Cardiac muscle cell (in vitro differentiated cells and primary cell): Measurements from ENCODE around the gene TMC2. TPM values are rescaled to one million over a fixed set of nuclear protein-coding genes. Genes with fewer than 3 reads are reported as not detected.

ENCODE experiments used
- DNase-seq, 2 donors: peaks; one replicate each; pipeline versions ENCODE4 v3.0.0 to v3.0.0-alpha.2; 2010 to 2017; ENCODE audit warnings: low read depth in 1 of 2, low spot score in 1 of 2
- H3K27ac ChIP-seq: fragments of 200-600 bp; sonication (generic); 2 replicates; pipeline ENCODE4 v1.5.1; 2016
- H3K27me3 ChIP-seq: fragments of 200-600 bp; sonication (generic); 2 replicates; pipeline ENCODE4 v1.6.0; 2016; ENCODE audit warnings: control low read depth
- H3K36me3 ChIP-seq: fragments of 200-600 bp; sonication (generic); 2 replicates; pipeline ENCODE4 v1.5.1; 2016; ENCODE audit warnings: control low read depth
- H3K4me1 ChIP-seq: fragments of 200-600 bp; sonication (generic); 2 replicates; pipeline ENCODE4 v1.8.1; 2017; ENCODE audit warnings: low read depth, mild to moderate bottlenecking, mixed run types
- H3K4me3 ChIP-seq: fragments of 200-600 bp; sonication (generic); 2 replicates; pipeline ENCODE4 v1.5.1; 2016; ENCODE audit warnings: mild to moderate bottlenecking
- H3K9me3 ChIP-seq: fragments of 200-600 bp; sonication (generic); 2 replicates; pipeline ENCODE4 v1.5.1; 2017; ENCODE audit warnings: low read depth, mild to moderate bottlenecking, control low read depth
- polyA plus RNA-seq: library from polyadenylated mRNA; unstranded; fragments of >200 nt; fragmentation: Nextera tagmentation; extraction: Ambion mirVana; gene quantifications from 2 replicates; pipeline ENCODE4 v1.2.1, GENCODE V29; 2016
- total RNA-seq: library from RNA; depleted of rRNA; stranded (reverse); fragments of >200 nt; gene quantifications from 2 replicates; pipeline ENCODE4 v1.2.3, GENCODE V29; 2016
- TF ChIP-seq, protein P1 (sequence below): IDR thresholded peaks from 2 replicates; pipeline ENCODE4 v1.5.1; 2012; ENCODE audit warnings: low read depth, mild to moderate bottlenecking, low read length

The TMC2 gene
- total and polyA plus RNA-seq, 2 experiments from 2014 or later: not detected

DNA sequence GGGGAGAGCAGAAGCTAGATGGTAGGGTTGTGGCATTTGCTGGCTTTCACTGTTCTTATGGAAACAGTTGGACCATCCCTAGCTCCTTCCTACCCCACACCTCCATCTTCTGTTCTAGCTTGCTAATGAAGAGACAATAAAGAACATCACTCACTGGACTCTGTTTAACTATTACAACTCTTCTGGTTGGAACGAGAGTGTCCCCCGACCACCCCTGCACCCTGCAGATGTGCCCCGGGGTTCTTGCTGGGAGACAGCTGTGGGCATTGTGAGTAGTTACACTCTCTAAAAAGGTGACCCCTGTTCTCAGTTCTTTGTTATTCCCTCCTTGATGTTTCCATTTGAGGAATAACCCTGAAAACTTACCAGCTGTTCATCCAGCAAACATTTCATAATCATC lies 75.7 kb downstream of the TMC2 start:
- no peak overlapping the region for H3K27ac ChIP-seq
- H3K4me3 ChIP-seq: no peak overlapping the region
- no peaks in the 10 kb centered on the region for H3K9me3 ChIP-seq
- H3K36me3 ChIP-seq: no peaks in the 10 kb centered on the region
- no peak for DNase-seq
- no peaks in the 10 kb centered on the region for H3K4me1 ChIP-seq
- TF ChIP-seq, protein P1, sequence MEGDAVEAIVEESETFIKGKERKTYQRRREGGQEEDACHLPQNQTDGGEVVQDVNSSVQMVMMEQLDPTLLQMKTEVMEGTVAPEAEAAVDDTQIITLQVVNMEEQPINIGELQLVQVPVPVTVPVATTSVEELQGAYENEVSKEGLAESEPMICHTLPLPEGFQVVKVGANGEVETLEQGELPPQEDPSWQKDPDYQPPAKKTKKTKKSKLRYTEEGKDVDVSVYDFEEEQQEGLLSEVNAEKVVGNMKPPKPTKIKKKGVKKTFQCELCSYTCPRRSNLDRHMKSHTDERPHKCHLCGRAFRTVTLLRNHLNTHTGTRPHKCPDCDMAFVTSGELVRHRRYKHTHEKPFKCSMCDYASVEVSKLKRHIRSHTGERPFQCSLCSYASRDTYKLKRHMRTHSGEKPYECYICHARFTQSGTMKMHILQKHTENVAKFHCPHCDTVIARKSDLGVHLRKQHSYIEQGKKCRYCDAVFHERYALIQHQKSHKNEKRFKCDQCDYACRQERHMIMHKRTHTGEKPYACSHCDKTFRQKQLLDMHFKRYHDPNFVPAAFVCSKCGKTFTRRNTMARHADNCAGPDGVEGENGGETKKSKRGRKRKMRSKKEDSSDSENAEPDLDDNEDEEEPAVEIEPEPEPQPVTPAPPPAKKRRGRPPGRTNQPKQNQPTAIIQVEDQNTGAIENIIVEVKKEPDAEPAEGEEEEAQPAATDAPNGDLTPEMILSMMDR: no peak
- H3K27me3 ChIP-seq: peaks cover 8% of the 10 kb centered on the region

DNA sequence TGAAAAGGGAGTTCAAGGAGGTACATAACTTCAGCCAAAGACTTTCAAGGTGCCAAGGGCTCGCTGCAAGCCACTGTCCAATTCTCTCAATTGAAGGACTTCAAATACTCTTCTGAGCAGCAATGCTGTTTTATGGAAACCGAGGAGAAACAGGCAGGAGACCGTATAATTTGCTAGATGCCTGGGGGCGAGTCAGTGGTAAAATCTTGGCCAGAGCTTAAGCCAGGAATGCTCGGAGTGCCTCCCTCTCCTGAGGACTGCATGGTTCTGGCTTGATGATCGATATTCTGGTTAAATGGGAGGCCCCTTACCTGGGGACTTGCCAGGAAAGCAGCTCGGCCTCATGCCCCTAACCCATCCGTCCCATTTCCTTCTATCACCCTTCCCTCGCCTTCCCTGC lies 80.3 kb downstream of the TMC2 start:
- no peaks in the 10 kb centered on the region for H3K9me3 ChIP-seq
- H3K27me3 ChIP-seq: no peaks in the 10 kb centered on the region
- no peaks in the 10 kb centered on the region for H3K36me3 ChIP-seq
- DNase-seq: no peak
- no peaks in the 10 kb centered on the region for H3K4me1 ChIP-seq
- H3K27ac ChIP-seq: no peak overlapping the region
- no peak overlapping the region for H3K4me3 ChIP-seq
- TF ChIP-seq, protein P1: no peak

DNA sequence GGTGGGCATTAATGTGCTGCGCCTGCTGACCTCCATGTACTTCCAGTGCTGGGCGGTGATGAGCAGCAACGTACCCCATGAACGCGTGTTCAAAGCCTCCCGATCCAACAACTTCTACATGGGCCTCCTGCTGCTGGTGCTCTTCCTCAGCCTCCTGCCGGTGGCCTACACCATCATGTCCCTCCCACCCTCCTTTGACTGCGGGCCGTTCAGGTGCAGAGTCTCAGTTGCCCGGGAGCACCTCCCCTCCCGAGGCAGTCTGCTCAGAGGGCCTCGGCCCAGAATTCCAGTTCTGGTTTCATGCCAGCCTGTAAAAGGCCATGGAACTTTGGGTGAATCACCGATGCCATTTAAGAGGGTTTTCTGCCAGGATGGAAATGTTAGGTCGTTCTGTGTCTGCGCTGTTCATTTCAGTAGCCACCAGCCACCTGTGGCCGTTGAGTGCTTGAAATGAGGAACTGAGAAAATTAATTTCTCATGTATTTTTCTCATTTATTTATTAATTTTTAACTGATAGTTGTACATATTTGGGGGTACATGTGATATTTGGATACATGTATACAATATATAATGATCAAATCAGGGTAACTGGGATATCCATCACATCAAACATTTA lies 80.8 kb downstream of the TMC2 start:
- H3K9me3 ChIP-seq: no peaks in the 10 kb centered on the region
- no peaks in the 10 kb centered on the region for H3K27me3 ChIP-seq
- no peaks in the 10 kb centered on the region for H3K4me1 ChIP-seq
- DNase-seq: no peak
- H3K27ac ChIP-seq: no peak overlapping the region
- TF ChIP-seq, protein P1: no peak
- no peak overlapping the region for H3K4me3 ChIP-seq
- H3K36me3 ChIP-seq: no peaks in the 10 kb centered on the region

DNA sequence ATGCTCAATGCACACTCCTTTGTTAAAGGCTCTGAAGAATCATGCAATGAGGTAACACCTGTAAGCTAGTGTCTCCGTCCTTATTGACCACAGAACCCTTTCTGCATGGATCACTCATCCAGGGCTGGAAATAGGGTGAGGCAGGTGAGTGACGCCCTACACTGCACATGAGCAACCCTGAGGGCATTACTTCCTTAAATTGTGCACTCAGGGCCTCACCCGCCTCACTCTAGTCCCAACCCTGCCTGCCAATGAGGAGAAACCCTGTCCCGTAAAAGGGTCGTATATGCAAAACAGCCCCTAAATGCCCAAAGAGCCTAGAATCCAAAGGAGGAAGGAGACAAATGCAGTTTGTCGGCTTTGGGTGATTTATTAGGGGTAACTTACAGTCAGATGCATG lies 82.4 kb downstream of the TMC2 start:
- H3K27me3 ChIP-seq: no peaks in the 10 kb centered on the region

DNA sequence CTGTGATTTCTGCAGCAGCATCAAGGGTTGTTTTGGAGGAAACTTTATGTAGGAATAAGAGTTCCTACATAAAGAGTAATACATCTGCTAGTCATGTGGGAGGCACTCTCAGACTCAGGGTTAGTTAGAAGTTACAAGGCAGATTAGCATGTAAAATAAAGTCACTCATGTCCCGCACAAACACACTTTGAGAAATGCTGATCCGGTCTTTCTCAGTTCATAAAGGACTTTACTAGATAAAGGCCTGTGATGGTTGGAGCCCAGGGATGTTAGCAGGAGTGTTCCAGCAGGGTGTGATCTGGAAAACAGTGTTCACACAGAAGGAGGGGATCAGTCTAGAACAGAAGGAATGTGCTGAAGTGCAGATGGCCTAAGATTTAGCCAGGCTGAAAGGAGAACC lies 83.0 kb downstream of the TMC2 start:
- Histone ChIP-seq H3K4me3 (no peak overlapping the region), H3K27me3 (no peaks in the 10 kb centered on the region), H3K27ac (no peak overlapping the region), H3K4me1 (no peaks in the 10 kb centered on the region), H3K36me3 (no peaks in the 10 kb centered on the region), H3K9me3 (no peaks in the 10 kb centered on the region)
- TF ChIP-seq, protein P1: no peak
- DNase-seq: no peak

More for the DNA sequence above, 82.4 kb downstream of the TMC2 start:
- TF ChIP-seq, protein P1: no peak
- Histone ChIP-seq H3K4me3 (no peak overlapping the region), H3K9me3 (no peaks in the 10 kb centered on the region), H3K36me3 (no peaks in the 10 kb centered on the region), H3K4me1 (no peaks in the 10 kb centered on the region), H3K27ac (no peak overlapping the region)
- no peak for DNase-seq
